Limb (tissue), 2 donors: Measurements from ENCODE around the gene RFTN1.

Source experiments
- DNase-seq, 2 donors: peaks; one replicate each; pipeline ENCODE4 v3.0.0-alpha.2; 2016; ENCODE audit errors: extremely low spot score in 2 of 2

The RFTN1 gene

DNA sequence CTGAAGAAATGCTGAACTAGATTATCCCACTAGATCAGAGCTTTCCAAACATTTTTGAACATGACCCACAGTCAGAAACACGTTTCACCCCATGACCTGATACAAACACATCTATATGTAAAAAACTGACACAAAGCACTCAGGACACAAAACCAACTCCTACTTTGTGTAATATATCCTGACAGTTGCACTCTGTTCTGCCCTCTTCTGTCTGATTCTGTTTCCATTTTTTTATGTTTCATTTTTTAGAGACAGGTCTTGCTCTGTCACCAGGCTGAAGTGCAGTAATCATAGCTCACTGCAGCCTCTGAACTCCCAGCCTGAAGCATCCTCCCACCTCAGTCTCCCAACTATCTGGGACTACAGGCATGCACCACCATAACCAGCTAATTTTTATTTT is 15.8 kb upstream of the RFTN1 start:
- DNase-seq, result no peak

DNA sequence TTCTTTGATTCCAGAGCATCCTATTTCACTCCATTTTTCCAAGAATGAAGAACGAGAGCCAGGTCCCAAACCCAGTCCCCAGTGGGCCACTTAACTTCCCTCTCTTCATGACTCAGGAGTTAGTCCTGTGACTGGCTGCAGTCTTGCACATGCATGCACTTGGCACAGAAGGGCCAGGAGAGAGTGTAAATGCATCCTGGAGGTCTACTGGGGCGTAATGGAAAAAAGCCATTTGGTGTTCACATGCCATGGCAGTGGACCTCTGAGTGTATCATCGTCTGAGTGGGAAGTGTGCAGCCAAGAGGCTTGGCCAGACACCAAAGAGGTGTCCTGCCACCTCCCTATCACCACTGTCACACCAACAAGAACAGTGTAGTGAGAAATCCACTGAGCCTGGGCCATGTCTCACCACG is 15.1 kb upstream of the RFTN1 start:
- no peak for DNase-seq

DNA sequence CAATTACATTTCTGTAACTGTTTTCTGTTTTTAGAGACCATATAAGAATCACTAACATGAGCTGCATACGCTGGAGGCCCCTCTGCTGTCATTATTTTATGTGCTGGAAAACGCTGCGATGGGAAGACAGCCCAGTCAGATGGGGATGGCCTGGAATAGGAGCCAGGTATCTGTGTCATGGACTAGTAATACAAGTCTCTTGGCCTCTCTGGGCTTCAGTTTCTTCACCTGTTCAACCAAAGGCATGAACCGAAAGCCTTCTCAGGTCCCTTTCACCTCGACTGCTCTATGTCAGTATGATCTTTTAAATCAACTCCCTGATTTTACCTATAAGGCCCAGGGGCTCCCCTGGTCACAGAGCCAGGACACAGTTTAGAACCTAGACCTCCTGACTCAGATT is 14.6 kb upstream of the RFTN1 start:
- no peak for DNase-seq

DNA sequence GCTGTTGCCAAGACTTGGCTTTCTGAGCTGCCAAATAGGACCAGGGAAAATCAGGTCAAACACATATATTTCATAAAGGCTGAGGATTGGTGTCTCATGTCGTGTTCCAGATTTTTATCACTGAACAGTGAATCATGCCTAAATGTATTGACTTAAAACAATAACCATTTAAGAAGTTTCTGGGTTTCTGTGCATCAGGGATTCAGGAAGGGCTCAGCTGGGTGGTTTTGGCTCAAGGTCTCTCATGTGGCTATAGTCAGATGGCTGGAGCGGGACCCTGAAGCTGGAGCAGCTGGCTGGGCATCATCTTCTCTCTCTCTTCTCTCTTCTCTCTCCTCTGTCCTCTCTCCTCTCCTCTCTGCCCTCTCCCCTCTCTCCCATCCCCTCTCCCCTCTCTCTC is 10.7 kb upstream of the RFTN1 start:
- no peak for DNase-seq

DNA sequence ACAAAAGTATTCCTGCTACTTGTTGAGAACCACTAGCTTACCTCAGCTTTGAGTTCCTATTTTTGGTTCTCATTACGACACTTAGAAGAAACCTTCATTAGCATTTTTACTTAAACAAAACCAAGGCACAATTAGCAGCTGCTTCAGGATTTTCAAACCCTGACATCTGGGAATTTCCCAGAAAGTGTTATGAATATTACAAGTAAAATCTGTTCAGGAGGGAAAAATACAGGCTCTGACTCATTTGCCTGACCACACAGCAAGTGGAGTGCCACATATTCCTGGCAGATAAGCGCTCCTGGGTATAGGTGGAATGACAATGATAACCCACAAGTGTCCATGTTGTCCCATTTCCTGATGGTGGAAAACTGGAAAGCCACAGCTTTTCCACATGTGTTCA is 10.3 kb upstream of the RFTN1 start:
- DNase-seq, result no peak

DNA sequence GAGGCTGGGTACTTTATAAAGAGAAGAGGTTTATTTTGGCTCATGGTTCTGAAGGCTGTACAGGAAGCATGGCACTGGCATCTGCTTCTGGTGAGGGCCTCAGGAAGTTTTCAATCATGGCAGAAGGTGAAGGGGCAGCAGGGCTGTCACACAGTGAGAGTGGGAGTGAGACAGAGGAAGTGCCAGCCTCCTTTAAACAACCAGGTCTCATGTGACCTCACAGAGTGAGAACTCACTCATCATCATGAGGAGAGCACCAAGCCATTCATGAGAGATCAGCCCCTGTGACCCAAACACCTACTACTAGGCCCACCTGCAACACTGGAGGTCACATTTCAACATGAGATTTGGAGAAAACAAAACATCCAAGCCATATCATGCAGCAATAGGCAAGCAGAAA is 9.3 kb upstream of the RFTN1 start:
- no peak for DNase-seq

DNA sequence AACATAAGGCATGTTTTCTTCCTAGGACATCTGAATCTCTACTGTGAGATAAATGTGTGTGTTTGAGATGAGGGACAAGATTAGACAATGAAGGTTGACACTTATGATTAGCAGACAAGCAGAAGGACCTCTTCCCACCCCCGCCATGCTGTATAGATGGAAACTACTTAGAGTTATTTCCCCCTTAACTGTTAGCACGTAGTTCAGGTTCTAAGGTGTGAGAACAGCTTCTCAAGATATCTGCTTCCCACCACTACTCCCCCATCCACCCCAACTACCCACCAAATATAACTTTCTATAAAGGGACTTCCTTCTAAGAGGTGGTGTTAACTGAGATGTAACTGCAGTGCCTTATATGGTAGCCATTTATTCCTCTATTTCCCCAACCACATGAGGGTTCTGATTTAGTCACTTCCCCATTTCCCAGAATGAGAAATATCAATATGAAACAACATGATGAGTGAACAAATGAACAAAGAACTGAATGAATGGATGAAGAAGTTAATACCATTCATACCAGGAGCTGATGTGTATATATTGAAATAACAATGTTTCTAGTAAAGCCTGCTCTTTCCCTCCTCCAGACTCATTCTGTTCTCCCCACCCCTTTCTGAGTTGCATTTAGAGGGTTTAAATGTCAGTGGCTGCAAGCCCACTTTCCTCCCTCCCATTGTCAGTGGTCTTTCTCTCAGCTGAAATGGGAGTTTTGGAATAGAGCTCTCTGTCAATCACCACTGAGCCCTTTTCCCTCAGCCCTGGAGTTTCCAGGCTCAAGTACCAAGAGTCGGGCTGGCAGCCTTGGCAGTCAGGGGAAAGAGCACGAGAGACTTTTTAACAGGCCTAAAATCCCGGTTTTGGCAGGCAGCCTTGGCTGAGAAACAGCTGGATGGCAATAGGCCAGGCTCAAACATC is 7.7 kb upstream of the RFTN1 start:
- DNase-seq, result peak; percentile 77 to 78

DNA sequence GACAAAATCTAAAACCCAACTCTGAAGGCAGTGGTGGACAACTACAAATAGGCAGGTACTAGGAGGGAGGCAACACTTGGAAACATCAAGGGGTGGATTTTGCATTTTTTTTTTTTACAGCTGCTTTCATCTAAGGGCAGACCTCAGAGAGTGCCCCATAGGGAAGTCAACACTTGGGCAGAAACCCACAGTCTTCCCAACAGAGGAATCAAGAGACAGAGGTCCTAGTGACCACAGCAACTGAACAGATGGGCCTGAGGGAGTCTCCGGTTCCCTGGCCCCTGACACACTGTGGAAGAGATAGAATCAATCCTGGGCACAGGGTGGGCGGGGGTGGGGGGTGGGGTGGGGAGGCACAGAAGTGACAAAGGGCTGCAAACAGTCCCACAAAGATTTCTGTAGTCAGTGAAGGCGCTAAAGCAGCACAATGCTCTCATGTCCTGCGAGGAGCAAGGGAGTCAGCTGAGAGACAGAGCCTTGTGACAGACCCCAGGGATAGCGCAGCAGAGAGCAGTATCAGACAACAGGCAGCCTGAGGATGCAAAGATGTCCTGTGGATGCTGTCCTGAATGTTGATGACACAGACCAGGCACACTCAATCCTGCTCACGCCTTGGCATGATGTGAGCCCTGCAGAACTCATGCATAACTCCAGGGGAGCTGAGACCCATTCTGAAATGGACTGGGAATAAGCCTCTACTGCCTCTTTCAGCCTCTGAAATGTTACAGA is 6.9 kb upstream of the RFTN1 start:
- no peak for DNase-seq

DNA sequence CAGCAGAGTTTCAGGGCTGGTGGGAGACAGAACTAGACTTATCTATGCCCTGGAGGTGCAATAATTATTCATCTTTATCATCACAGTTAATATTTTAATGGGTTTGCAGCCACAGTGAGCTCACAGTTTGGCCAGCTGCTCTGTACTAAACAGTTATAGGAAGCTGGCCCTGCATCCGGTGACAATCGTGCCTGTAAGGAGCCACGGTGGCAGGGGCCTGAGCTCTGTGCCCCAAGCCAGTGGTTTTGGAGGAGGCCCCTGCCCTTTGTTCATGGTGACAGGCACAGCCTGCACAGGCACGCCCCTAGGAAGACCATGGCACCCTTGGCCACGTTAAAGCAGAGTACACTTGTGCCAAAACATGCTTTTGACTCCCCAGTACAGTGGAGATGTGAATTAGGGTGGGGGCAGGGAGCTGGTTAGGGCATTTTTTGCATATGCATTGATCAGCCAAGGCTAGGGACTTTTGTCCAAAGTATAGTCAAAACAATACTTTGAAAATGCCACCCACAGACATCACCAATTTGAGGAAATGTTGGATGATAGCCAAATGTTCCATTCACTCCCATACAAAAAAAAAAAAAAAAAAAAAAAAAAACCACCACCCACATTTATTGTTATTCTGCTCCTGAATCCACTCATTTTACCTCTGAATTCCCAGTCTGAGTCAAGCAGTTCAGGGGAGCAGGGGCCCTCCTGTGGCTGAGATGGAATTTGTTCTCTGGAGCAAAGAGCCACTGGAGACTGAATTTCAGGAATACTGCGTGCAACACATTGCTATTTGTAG is 3.4 kb upstream of the RFTN1 start:
- DNase-seq, result peak in 1 of 2 donors; percentile 48

DNA sequence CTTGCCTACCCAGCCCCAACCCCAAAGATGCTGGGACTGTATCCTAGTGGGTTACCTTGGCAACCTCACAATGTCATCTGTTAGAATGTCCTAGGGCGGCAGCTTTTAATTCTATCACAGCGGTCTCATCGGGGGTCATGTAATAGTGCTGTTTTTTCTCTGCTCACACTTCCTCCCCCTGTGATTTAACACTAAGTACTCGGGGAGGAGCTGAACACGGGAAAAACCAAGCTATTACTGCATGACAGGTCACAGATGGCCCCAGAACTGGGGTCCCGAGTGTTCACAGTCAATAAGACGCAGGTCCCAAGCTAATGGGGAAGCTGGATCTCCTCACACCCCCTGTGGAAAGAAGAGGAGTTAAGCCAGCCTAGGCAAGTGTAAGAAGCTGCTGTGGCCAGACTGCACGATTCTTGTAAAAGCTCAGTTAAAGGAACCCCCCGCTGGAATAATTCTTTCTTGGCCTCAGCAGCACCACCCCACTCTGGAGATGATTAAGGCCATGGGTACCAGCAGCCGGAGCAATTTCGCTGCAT is 2.5 kb upstream of the RFTN1 start:
- DNase-seq, result no peak

DNA sequence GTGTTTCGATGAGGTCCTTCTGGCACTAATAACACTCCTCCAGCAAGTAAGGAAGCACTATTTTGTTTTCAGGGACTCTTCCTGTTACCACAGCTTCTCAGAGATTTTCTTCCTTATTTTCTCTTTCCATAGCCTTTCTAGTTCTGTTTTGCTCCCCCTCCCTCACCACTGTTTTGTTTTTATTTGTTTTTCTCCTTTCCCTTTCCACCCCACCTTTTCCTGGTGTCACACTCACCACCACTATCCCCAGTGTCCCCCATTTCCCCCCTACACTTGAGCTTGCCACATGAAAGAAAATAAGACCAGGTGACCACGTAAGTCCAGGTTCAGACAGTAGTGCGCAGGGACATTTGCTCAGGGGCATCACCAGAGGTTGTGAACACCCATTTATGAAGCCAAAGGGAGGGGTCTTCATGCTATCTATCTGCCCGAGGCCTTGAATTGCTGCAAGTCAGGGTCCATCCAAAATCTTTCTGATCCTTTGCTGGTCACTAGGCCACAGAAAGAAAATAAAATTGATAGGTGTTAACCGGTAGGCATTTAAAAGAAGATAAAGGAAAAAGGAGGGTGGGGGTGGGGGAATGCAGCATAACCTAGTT is 1.4 kb upstream of the RFTN1 start:
- no peak for DNase-seq

DNA sequence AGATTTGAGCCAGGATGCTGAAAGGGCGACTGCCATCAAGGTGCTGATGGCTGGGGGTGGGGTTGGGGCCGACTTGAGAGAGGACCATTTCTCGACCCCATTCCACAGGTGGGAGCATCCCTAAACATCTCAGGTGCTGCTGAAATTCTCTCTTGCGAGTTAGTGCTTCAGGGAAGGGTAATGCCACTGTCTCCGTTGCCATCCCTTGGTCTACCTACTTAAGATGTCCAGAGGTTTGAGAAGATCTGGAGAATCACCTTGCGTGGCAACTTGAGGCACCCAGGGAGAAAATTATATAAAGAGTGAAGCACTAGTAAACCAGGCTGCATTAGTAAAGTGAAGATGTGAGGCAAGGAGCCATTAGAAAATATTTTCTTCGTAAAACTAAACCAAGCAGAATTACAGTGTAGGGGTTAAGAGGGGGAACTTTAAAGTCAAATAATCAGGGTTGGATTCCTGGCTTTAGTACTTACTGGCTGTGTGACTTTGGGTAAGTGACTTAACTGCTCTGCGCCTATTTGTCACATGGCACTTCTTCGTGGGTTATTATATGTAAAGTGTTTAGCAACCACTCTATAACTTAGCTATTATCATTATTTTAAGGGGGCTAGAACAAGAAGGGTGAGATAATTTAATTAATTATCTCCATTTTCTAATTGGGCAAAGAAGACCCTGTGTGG is 662 bp upstream of the RFTN1 start:
- DNase-seq, result no peak

DNA sequence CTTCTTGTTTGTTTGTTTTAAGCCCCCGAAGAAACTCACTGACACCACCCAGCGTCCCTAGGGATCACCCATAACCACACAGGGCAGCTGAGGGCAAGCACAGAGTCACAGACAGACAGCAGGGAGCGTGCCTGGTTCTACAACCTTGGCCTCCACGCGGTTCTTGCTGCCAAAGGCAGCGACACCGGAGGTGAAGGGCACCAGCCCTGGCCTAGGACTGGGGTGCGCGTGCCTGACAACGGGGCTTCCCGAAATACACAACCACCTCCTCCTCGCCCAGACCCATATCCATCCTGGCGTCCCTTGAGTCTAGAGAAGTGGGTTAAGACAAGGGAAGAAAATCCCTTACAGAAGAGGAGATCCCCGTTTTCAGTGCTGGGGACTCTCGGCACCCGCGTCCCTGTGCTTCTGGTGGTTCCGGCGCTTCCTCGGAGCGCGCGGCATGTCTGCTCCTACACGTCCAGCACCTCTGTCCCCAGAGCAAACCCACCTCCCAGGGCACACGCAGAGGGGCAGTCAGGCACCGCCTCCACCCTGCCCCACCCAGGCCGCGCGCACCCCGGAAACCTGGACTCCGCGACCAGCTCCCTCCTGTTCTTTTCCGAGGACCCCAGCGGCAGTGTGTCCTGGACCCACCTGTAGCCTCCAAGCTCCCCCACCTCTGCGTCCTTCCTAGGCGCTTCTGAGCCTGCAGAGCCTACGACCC is 911 bp downstream of the RFTN1 start:
- peak in 1 of 2 donors; percentile 48 for DNase-seq

DNA sequence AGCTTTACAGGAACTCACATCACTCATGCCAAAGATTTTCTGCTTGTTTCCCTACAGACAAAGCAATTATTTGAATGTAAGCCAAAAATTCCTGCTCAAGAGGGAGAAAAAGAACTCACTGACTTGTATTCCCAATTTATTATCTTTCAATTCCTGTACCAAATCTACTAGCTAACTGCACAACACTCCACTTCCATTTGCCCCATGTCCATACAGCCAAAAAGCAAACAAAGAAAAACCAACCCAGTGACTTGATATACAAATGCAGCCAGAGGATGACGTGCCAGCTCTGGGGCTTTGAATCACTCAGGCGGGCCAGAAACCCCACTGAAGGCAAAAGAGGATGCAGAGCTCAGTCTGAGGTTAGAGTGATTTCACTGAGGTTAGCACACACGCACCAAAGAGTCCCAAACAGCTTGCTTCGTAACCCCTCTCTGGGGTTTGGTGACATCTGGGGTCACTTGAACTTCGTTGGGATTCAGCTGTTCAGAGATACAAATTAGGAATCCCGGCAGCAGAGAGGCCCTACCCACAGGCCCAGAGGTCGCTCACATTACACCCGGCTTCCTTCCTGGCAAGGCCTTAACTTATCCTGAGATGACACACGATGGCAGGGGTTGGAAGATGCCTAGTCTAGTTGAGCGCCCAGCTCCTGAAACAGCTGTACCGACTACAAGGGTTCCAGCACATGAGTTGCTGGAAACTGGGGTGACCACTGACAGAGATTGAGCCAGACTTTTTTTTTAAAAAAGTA is 1.6 kb downstream of the RFTN1 start:
- peak; percentile 42 to 46 for DNase-seq

DNA sequence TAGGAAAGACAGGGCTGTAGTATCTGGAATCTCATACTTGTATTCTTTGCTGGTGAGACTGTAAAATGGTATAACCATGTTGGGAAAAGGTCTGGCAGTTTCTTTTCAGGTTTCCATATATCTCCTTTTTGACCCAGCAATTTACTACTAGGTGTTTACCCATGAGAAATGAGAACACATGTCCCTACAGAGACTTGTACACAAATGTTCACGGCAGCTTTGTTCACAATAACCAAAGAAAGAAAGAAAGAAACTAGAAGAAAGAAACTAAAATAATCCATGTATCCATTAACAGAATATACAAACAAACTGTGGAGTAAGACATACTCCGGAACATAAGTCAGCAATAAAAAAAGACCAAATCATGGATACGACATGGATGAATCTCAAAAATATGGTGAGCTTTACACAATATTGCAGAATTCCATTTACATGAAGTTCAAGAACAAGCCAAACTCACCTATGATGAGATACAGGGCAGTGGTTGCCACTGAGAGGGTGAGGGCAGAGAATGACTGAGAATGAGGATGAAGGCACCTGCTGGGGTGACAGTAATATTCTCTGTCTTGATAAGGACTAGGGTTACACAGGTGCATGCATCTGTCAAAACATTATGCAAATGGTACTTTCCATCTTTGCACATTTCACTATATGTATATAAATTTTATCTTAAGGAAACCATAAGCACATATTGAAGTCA is 2.7 kb downstream of the RFTN1 start:
- no peak for DNase-seq

DNA sequence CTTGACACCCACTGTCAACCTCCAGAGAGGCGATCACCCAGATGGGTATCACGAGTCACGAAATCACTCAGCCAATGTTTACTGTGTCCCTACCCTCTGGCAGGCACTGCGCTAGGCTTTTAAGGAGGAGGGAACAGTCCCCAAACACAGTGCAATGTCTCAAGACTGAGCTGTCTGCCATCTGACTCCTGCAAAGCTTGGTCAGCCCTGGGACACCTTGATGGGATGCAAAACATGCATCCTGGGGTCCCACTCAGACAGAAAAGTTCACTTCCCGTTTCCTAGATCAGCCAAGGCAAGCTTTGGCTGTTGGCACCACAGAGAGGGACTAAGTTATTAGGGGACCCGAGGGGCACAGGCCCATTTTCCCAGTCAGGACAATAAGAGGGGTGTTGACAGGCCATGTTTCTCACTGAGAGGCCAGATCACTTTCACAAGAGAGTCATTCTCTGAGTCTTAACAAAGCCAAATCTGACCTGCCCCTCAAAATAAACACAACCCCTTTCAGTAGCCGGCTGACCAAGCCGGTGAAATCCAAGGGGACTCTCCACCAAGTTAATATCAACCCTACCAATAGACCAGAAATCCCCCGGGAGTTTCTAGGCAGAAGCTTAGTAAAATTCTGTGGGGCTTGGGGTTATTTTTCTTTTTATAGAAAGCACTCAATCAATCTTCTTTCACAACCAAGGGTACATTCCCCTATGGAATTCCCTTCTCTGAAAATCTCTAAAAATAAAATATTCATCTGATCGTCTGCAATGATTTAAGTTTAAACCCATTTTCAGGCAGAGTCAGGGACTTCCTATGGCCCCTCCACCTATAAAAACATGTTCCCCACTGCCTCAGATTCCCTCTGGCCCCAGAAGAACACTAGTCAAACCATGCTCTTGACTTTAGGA is 3.5 kb downstream of the RFTN1 start:
- DNase-seq, result no peak

DNA sequence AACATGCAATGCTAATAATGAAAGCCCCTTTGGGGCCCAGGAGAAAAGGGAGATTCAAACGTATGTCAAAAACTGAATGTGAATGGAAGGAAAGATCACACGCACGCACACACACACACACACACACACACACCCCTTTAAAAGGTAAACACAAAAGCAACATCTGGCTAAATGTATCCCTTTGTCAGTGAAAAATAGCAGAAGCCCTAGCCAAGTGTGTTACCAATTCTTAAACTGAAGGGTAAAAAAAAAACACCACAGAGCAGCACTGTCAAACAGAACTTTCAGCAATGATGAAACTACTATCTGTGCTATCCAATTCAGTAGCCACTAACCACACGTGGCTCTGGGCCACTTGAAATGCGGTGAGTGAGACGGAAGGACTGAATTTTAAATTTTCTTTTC is 4.9 kb downstream of the RFTN1 start:
- DNase-seq, result no peak

DNA sequence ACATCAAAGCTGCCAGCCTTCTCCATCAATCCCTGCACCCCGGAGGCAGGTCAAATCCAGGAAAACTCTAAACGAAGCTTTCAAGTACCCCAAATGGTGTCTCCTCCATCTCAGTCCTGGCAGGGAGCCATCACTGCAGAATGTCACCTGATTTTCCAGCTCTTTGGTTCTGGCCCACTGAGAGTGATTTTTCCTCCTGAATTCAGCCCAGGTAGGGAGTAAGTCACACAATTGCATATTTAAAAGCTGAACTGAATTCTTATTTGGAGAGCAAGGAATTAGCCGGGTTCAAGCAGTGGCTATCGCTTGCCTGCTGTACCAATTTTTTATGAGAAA is 5.3 kb downstream of the RFTN1 start:
- no peak for DNase-seq
